NCI-H2196 (cell line): ENCODE results near the gene XRCC3.

ENCODE experiments used
- DNase-seq: peaks from one replicate; lab custom pipeline; 2025; ENCODE audit not compliant: unreplicated experiment; lab: John Stamatoyannopoulos, UW

XRCC3 gene

GRCh38 chr14:103715052-103716000 is at the start of gene XRCC3, which contains the start of gene ZFYVE21:
Gene XRCC3, minus strand, starts transcription at chr14:103715451. Its CDS starts 4,364 bp downstream, at chr14:103711087.
Gene ZFYVE21, plus strand, starts transcription at chr14:103715810. Its CDS starts 32 bp downstream, at chr14:103715842.
- peak; percentile 94 for DNase-seq

- no peak for DNase-seq
Observed at GRCh38 chr14:103763730-103764488, 48.7 kb upstream of the XRCC3 start.

- no peak for DNase-seq
Observed at GRCh38 chr14:103762541-103762940, 47.3 kb upstream of the XRCC3 start.

GRCh38 chr14:103762036-103762435 is 46.8 kb upstream of the XRCC3 start:
- DNase-seq, result no peak

GRCh38 chr14:103758059-103758776 is 43.0 kb upstream of the XRCC3 start:
- no peak for DNase-seq

- DNase-seq, result no peak
Observed at GRCh38 chr14:103755060-103755459, 39.8 kb upstream of the XRCC3 start.

- DNase-seq, result no peak
Observed at GRCh38 chr14:103753774-103754173, 38.5 kb upstream of the XRCC3 start.

- no peak for DNase-seq
Observed at GRCh38 chr14:103749860-103750259, 34.6 kb upstream of the XRCC3 start.

GRCh38 chr14:103749452-103749851 is 34.2 kb upstream of the XRCC3 start:
- DNase-seq, result no peak

DNA sequence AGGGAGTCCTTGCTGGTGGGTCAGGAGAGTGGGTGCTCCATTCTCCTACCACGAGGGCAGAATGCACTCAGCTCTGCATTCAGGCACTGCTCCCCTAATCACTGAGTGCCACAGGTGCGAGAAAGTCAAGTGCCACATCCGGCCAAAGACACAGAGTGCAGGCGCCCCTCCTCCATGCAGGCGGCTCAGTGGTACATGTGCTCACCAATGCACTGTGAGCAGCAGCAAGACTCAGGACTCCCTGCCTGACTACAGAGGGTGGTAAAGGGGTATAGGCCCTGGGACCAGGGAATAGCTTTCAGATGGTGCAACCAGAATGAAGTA is 33.2 kb upstream of the XRCC3 start:
- DNase-seq, result no peak

DNA sequence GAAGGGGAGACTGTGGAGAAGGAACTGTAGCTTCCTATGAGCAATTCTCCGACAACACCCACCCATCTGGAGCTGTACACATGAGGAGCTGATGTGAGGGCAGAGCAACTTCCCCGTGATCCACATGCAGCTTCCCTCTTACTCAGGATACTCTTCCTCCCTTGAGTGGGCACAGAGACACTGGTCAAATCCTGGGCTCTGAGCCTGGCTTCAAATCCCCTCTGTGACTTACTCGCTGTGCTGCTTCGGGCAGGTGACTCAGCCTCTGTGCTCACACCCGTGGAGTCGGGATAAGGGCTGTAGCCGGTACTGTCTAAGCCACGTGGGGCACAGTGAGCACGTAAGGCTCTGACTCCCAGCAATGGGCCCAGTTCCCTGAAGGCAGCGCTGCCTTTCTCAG is 31.4 kb upstream of the XRCC3 start:
- no peak for DNase-seq

GRCh38 chr14:103745424-103745823 is 30.2 kb upstream of the XRCC3 start:
- DNase-seq, result no peak

DNA sequence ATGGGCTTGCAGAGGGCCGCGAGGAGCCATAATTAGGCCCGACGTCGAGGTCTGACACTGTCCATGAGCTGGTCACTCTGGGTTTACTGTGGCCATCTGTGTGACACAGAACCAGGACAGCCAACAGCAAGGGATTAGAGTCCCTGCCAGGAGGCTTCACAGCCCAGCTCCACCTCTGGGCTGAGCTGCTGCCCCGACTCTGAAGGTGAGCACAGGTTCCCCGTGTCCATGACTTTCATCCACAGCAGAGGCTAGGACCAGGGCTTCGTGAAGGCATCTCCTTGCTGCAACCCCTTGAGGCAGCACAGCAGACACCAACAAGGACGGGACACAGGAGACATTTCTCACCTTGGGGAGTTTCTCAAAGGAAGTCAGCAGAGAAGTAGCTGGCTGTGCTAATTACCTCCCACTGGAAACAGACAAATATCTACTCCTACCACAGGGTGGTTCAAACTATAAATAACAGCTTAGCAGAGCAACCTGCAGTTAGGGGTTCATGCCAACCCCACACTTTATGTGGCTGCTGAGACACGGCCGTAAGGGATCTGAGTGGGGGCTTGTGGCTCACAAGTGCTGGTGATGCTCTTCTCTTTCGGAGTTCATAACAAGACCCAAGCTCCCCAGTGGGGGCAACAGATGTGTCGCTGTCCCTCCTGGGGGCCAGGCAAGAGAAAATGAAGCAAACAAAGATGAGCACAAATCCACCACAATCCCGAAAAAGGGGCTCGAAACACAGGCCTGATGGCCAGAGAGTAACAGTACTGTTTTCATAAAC is 29.6 kb upstream of the XRCC3 start:
- no peak for DNase-seq

DNA sequence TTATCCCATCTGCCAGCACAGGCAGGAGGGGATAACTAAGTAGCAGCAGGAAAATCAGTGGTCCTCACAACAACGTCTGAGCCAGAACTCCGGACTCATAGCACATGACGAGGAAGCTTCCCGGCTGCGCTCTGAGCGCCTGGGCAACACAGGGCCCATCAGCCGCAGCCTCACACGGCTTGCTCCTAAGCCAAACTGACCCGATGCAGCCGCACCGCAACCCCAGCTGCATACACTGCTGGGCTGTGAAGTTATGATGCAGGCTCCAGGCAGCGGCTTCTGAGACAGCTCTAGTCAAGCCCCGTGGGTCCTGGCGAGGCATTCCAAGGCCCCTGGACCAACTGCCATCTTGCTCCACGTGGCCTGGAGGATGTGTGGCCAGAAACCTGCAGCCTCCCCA is 28.4 kb upstream of the XRCC3 start:
- DNase-seq, result no peak

DNA sequence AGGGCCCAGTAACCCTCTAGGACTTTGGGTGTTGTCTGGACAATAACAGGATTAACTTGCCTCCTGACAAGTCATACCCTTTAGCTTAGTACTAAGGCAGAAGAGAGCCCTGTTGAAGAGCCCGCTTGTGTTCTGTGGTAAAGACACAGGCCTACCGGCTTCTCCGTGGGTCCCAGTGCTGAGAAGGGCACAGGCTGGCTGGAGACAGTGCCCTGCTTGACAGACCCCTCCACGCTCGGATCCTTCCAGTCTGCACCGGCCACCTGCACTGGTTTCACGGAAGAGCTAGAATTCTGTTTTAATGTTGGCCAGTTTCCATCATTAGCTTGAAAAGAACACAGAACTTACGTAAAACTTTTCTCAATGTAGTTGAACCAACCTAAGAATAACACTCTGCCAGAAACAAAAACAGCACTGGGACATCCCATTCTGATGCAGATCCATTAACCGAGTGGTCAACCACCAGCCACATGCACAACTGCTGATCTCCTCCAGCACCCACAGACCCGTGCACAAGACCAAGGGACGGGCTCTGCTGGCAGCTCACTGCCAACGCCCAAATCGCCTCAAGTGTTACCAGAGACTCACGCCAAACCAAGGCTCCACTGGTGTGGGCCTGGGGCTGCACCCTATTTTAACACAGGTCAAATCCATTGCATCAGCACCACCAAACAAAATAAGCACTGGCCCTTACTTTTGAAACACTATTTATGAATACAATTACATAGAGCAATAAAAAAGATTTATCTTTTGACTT is 27.4 kb upstream of the XRCC3 start:
- no peak for DNase-seq

DNA sequence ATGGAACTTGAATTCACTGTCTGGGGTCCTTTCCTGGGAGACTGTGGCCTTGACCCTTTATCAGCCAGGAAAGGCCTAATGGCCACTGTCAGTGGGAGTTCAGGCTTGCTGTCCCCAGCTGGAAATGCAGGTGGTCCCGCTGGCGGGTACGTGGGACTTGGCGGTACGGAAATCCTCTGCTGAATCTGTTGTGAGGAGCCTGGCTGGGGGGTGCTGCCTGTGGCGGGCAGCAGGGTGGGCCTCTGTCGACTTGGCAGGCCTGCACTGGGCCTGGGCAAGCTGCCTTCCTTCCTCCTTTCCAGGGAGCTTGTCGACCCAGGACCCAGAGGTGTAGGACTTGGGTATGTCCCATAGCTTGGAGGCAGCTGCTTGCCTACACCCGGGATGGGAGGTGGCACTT is 26.6 kb upstream of the XRCC3 start:
- no peak for DNase-seq

- DNase-seq, result no peak
Observed at GRCh38 chr14:103740991-103741689, 25.9 kb upstream of the XRCC3 start.

DNA sequence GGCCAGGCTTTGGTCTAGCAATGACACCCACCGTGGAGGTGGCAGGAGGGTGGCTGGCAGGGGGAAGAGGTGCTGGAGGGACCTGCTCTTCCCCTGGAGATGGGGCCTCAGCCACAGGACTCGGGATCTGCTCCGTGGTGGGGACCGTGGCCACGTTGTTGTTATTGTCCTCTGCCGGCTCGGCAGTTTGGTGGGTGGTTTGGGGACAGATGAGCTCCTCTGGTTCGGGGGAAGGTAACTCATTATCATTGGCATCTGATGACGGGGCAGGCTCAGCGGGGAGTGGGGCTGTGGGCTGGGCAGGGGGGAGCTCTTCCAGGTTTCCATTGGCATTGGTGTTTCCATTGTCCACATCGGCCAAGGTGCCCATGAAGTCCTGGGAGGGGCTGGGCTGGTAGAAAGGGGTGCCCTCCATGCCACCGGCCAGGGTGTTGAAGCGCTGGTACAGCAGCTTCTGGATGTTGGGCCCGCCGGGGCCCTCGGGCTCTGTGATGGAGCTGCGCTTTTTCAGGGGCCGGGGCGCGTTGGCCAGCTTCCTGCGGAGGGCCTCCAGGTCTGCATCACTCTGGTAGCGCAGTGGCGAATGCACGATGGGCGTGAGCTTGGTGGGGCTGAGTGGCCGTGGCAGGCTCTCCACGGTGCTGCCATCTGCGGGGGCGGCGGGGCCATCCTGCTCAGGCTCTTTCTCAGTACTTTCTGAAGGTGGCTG is 24.7 kb upstream of the XRCC3 start:
- DNase-seq, result no peak

DNA sequence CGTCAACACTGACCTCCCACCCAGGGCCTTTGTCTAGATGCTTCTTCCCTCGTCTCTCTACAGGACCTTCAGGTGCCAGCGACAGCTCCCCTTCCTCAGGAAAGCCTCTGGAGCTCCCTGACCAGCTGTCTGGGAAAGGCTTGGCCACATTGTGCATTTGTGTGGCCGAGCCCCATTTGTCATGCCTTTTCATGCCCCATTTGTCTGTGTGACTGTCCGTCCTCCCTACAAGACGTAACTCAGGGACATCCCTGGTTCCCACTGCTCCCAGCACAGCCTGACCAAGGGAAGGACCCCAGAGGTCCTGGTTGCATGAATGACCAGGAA is 24.2 kb upstream of the XRCC3 start:
- DNase-seq, result no peak
